Urothelium cell line (cell line): Measurements from ENCODE around the gene ERMN.
"Not testable (repeated sequence)": the region's sequence is repeated elsewhere in the genome, so short reads cannot be mapped to it uniquely, and the experiment has no call there.

Source experiments
- DNase-seq: peaks from one replicate; pipeline ENCODE4 v3.0.0; 2011; ENCODE audit warnings: low spot score, mixed read lengths
- FAIRE-seq: peaks from 2 replicates; lab custom pipeline; 2011; peaks lifted over from hg19 to GRCh38; lab: Jason Lieb, UNC

ERMN gene

DNA sequence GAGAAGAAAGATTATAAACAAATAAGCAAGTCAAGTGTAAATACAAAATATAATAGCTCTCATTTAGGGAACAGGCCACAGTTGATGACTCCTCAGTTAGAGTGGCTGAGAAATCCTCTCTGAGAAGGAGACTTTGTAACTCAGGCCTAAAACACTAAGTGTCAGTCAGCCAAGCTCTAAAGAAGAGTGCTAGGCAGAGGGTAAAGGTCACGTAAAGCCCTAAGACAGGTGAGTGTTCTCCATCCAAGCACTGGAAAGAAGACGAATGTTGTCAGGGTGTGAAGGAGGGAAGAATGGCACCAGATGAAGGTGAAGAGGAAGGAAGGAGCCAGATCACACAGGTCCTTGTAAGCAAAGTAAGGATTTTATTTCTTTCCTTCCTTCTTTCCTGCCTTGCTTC lies 24.3 kb downstream of the ERMN start:
- FAIRE-seq (no peak), DNase-seq (no peak)

DNA sequence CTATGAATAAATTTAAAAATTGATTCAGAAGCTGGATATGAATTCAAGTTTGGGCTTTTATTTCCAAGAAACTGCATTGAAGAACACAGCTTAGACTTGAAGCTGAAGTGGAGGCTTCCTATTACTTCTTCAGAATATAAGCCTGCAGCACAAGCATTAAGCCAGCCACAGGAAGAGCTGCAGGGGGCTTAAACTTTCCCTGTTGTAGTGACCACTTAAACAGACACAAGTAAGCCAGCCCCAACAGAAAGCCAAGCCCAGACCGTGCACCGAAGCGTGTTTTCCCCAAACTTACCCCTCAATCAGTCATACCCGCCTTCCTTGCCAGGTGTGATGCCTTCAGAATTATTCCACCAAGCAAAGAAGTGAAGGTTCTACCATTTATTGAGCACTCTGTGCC lies 28.7 kb downstream of the ERMN start:
- no peak for FAIRE-seq
- DNase-seq = no peak

DNA sequence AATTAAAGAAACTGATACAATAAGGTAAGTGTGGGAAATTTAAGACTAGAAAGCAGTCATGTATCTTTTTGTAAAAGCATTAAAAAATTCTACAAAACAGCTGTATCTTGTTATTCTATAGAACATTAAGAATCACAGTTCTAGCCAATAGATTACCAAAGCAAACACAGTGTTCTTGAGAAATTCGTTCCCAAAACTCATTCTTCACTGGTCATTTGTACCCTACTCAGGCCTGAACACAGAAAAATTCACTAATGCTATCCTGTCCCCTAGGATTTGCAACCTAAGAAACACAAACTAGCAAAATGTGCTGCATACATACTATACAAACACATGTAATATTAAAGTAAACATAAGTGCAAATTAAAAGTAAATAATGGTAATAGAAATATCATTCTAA lies 29.1 kb downstream of the ERMN start:
- DNase-seq = no peak
- FAIRE-seq = no peak

DNA sequence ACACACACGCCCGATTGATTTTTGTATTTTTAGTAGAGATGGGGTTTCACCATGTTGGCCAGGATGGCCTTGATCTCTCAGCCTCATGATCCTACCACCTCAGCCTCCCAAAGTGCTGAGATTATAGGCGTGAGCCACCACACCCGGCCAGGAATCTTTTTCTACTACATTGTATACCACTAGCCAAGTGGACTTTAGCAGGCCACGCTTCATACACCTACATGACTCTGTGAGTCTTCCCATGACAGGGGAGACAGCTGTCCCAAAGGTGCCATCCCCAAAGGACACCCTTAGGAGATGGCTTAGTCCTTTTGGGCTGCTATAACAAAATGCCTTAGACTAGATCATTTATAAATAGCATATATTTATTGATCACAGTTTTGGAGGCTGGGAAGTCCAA lies 32.8 kb downstream of the ERMN start:
- DNase-seq (no peak), FAIRE-seq (no peak)

DNA sequence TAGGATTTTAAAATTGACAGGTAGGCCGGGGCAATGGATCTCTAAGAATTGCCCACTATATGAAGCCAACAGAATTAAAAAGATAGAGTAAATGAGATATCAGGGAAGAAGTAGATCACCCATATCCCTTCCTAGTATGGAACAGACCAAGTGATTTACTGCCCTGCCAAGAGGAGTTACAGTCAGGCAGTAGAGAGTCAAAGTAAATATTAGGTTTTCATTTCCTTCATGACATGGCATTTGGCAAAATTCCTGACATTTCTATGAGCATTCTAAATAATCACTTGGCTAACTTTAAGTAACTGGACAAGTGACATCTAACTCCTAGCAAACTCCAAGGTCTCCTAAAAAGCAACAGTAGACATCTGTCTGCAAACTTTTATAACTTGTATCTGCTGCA lies 34.6 kb downstream of the ERMN start:
- FAIRE-seq (no peak), DNase-seq (no peak)

DNA sequence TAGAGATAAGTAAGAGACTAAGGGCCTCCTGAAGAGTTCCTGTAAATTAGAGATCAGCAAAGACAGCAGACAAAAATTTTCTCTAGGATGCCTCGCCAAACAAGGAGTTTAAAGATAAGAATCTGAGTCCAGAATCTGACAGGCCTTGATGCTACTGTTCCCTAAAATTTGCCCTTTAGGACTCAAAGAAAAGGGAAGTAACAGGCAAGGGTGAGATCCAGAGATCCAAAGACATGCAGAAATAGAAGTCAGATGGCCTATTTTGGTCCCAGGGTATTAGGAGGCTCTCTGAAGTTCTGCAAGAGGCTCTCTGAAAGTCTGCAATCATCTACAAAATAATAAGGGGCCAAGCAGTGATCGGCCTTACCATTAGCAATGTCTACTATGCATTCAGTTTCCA lies 35.1 kb downstream of the ERMN start:
- FAIRE-seq = no peak
- no peak for DNase-seq

DNA sequence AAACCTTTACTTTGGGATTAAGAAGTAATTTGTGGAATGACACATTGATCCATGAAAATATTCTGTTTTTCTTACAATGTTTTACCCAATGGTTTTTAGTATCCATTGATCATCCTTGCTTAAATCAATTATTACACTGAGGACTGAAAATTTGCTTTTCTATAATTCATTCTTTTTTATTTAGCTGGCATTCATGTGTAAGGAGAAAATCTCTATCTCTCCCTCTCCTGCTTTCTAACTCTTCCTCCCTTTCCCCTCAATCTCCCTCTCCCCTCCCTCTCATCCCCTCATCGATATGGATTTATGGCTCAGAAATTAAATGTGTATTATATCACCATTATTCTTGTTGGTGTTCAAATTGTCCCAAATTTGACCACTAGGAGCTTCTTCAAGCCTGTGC lies 38.5 kb downstream of the ERMN start:
- no peak for FAIRE-seq
- no peak for DNase-seq

DNA sequence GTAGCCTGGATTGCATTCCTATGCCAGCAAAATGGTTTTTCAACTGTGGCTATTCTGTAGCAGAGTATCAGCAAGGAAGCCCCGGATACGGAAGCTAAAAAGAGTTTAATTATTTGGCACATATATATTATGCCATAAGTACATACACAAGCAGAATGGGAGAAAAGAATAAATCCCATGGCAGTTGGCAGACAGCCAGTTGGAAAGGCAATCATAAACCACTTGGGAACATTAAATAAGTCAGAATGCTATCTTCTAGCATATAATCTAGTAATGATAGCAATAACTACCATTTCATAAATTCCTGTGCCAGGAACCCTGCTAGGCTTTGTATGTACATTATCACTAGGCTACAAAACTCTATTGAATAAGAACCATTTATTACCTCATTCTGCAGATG lies 42.2 kb downstream of the ERMN start:
- DNase-seq (no peak), FAIRE-seq (no peak)

DNA sequence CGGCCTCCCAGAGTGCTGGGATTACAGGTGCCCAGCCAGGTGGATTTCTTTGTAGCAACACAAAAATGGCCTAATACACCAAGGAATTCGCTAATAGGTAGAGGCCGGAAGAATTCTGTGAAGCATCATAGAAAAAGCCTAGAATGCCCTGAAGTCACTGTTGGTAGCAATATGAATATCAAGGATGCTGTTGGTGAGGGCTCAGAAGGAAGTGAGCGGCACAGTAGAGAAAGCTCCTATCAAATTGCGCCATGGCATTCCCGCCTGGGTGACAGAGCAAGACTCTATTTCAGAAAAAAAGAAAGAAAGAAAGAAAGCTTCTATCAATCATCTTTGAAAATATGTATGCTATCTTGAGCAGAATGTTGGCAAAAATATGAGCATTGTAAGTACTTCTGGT lies 44.3 kb downstream of the ERMN start:
- DNase-seq (no peak), FAIRE-seq (no peak)

DNA sequence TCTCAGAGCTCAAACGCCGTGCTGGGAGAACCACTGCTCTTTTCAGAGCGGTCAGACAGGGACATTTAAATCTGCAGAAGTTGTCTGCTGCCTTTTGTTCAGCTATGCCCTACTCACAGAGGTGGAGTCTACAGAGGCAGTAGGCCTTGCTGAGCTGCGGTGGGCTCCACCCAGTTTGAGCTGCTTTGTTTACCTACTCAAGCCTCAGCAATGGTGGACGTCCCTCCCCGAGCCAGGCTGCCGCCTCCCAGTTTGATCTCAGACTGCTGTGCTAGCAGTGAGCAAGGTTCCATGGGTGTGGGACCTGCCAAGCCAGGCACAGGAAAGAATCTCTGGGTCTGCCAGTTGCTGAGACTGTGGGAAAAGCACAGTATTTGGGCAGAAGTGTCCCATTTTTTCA lies 46.3 kb downstream of the ERMN start:
- not testable (repeated sequence) for FAIRE-seq, DNase-seq

DNA sequence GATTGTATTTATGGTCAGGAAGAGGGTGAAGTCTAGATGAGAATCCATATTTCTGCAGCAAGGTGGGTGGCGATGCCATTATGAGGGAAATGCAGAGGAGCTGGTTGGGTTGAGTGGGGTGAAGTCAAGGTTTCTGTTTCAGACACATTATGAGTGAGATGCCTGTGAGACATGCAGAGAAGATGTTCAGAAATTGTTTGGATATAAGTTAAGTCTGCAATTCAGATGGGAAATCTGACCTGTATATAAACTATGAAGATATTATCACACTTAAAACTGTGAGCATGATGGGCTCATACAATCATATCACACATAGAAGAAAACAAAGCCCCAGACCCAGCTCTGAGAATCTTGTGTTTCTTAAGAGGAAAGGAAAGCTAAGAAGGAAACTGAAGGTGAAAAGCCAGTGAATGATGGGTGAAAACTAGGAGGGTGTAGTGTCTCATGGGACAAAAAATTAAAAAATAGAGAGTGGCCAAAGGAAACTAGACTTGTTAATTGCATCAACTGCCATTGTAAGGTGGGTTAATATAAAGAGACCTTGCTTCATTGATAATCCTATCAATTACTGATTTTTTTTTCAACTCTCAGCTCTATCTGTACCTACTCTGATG lies 53.9 kb downstream of the ERMN start:
- DNase-seq (no peak), FAIRE-seq (no peak)

DNA sequence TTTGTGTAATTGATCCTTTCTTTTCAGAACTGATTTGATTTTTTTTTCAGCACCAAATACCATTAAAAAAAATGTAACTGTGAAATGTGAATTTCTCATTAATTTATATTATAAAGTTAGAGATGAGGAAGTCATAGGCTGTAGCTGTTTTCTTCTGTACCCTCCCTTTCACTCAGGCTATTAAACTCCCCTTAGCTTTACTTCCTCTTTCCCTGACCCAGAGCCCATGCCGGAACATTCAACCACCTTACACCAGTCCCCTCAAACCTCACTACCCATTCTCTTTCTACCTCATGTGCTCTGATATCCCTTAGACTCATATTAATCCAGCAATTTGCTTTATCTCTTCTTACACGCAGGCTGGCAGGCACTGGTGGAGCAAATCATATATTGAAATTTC lies 55.7 kb downstream of the ERMN start:
- DNase-seq (no peak), FAIRE-seq (no peak)

DNA sequence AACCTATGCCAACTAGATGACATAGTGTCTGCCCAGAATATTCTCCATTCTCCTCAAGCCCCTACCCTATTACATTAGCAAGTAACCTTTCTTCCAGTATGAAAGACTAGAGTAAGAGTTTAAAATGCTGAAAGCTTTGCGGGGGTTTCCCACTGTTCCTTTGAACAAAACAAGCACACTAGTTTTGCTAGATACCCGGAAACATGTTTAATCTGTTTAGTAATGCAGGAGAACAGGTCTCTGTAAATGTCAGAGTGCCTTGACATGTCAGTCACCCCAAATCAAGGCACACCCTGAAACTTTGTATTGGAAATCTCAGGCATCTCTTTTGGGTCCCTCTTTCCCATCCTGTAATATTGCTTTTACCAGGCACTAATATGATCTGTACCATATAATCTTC lies 56.6 kb downstream of the ERMN start:
- FAIRE-seq = no peak
- DNase-seq = no peak
